Astrocyte of the cerebellum (primary cell): Measurements from ENCODE around the gene FKBP2.

ENCODE experiments used
- DNase-seq: peaks from one replicate; pipeline ENCODE4 v3.0.0-alpha.2; 2011; ENCODE audit warnings: low read depth
- H3K4me3 ChIP-seq: 2 replicates; pipeline ENCODE4 v1.5.1; 2011; ENCODE audit warnings: mild to moderate bottlenecking, low read depth, low read length, moderate library complexity
- in situ Hi-C: cut with HindIII; loops from 2 replicates; pipeline ENCODE4 v1.10.0; 2017; ENCODE audit warnings: low sequenced_read_pairs
- TF ChIP-seq, protein P1 (sequence below): IDR thresholded peaks from 2 replicates; pipeline ENCODE4 v1.5.1; 2012; ENCODE audit warnings: low read length, low read depth, moderate library complexity, mild to moderate bottlenecking; ENCODE audit errors: missing control alignments

The FKBP2 gene

GRCh38 chr11:64275031-64275800, 34.3 kb downstream of the FKBP2 start:
- in situ Hi-C loops = loop anchor here (10.0 kb wide), 1 partner anchor 70 kb away; the partner anchor contains the start of gene FERMT3
- no peak for DNase-seq
- TF ChIP-seq, protein P1, sequence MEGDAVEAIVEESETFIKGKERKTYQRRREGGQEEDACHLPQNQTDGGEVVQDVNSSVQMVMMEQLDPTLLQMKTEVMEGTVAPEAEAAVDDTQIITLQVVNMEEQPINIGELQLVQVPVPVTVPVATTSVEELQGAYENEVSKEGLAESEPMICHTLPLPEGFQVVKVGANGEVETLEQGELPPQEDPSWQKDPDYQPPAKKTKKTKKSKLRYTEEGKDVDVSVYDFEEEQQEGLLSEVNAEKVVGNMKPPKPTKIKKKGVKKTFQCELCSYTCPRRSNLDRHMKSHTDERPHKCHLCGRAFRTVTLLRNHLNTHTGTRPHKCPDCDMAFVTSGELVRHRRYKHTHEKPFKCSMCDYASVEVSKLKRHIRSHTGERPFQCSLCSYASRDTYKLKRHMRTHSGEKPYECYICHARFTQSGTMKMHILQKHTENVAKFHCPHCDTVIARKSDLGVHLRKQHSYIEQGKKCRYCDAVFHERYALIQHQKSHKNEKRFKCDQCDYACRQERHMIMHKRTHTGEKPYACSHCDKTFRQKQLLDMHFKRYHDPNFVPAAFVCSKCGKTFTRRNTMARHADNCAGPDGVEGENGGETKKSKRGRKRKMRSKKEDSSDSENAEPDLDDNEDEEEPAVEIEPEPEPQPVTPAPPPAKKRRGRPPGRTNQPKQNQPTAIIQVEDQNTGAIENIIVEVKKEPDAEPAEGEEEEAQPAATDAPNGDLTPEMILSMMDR = no peak
- H3K4me3 ChIP-seq = no peak overlapping the region

GRCh38 chr11:64275841-64276240, 34.9 kb downstream of the FKBP2 start:
- TF ChIP-seq, protein P1 = no peak
- no peak for DNase-seq
- in situ Hi-C loops = loop anchor here (10.0 kb wide), 1 partner anchor 71 kb away; the partner anchor contains the start of gene FERMT3
- no peak overlapping the region for H3K4me3 ChIP-seq

- DNase-seq = no peak
- H3K4me3 ChIP-seq = no peak overlapping the region
- TF ChIP-seq, protein P1 = no peak
- in situ Hi-C loops = loop anchor here (10.0 kb wide), 1 partner anchor 72 kb away; the partner anchor contains the start of gene FERMT3
Measured at GRCh38 chr11:64276653-64277431, 35.9 kb downstream of the FKBP2 start.

DNA sequence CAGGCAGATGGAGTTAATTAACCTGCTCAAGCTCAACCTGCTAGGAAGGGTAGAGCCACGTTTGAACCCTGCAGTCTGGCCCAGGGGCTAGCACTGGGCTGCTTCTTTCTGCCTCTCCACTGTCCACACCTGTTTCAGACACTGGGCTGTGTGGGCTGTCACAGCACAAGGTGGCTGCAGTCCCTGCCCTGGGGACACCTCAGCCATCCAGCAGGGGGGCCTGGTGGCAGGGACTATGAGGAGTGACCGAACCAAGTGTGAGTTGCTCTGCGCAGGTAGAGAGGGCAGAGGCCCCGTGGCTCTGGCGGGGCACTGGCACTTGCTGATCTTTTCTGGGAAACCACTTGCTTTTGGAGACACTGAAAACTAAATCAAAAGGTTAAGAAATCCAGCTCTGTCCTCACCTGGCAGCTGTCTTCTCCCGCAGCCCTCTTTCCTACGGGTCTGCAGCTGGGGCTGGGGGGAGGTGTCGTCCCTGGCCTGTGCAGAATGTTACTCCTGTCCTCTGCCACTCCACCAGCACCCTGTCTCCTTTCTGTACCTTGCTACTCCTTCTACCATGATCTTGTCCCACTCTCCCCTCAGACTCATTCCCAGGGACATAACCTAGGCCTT, 37.8 kb downstream of the FKBP2 start:
- in situ Hi-C loops = loop anchor here (10.0 kb wide), 1 partner anchor 74 kb away; the partner anchor contains the start of gene FERMT3
- TF ChIP-seq, protein P1 = no peak
- no peak overlapping the region for H3K4me3 ChIP-seq
- DNase-seq = no peak

DNA sequence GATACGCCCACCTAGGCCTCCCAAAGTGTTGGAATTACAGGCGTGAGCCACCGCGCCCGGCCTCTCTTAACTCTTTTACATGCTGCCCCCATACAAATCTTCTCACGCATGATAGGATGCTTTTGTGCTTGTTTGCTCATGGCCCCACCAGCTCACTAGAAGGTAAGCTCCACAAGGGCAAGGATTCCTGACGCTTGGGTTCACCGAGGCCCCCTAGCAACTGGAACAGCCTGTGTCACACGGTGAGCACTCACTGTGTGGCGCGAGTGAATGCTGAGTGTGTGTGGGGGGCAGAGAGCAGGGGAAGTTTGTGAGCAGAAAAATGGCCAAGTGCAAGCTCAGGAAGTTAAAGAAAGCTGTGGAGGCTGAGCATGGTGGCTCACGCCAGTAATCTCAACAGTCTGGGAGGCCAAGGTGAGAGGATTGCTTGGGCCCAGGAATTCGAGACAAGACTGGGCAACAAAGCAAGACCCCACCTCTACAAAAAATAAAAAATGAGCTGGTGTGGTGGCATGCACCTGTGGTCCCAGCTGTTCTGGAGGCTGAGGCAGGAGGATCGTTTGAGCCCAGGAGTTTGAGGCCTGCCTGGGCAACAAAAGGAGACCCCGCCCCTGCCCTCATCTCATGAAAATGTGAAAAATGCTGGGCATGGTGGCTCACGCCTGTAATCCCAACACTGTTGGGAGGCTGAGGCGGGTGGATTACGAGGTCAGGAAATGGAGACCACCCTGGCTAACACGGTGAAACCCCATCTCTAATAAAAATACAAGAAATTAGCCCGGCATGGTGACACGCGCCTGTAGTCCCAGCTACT, 41.3 kb downstream of the FKBP2 start:
- no peak for DNase-seq
- TF ChIP-seq, protein P1 = no peak
- no peak overlapping the region for H3K4me3 ChIP-seq
- in situ Hi-C loops = no loop called here
